KOPT-K1 (cell line): ENCODE measurements around the gene LRRTM3.

ENCODE experiments used
- H3K27ac ChIP-seq: fragments of 200-600 bp; sonication (generic); 2 replicates; pipeline ENCODE4 v1.5.1; 2016; ENCODE audit warnings: antibody characterized with exemption, mild to moderate bottlenecking, low read depth, low read length; ENCODE audit not compliant: poor library complexity, severe bottlenecking
- H3K36me3 ChIP-seq: fragments of 200-600 bp; sonication (generic); 2 replicates; pipeline ENCODE4 v1.5.1; 2017; ENCODE audit warnings: antibody characterized with exemption, mild to moderate bottlenecking, low read length, moderate library complexity; ENCODE audit not compliant: insufficient read depth
- H3K9me3 ChIP-seq: fragments of 200-600 bp; sonication (generic); 2 replicates; pipeline ENCODE4 v1.5.1; 2017; ENCODE audit warnings: antibody characterized with exemption, low read length, mild to moderate bottlenecking; ENCODE audit not compliant: insufficient read depth, poor library complexity, severe bottlenecking

The LRRTM3 gene

DNA sequence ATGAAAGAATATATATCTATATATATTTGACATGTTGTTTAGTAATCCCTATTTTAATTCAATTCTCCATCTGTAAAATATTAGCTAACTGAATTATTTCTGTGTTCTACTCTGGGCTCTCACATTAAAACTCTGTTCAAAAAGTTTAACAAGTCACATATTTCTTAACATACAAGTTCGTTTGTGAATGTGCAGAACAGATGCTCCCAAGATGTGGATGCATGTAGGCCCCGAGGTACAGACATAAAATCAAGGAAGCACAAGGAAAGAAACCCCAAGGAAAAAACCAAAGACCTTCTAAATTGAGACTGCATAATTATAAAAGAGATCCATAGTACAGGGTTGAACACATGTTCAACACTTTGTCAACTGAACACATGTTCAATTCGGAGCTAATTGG is 175.1 kb downstream of the LRRTM3 start:
- Histone ChIP-seq H3K27ac (no peak overlapping the region), H3K9me3 (no peaks in the 10 kb centered on the region), H3K36me3 (no peaks in the 10 kb centered on the region)

DNA sequence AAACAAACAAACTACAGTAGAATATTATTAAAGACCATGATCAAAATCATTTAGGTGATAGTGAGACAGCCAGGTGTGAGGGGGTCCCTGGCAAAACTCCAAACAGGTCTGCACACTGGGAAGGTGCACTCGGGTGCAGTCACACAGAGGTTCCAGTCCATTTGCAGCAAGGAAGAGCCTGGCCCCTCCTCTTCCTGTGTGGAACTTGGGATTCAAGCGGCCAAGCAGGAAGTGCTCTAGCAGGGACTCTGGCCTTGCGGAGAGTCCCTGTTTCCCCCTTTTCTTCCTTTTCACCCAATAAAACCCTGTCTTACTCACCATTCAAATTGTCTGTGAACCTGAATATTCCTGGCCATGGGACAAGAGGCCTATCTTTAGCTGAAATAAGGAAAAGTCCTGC is 181.8 kb downstream of the LRRTM3 start:
- Histone ChIP-seq H3K9me3 (no peaks in the 10 kb centered on the region), H3K27ac (no peak overlapping the region), H3K36me3 (no peaks in the 10 kb centered on the region)

DNA sequence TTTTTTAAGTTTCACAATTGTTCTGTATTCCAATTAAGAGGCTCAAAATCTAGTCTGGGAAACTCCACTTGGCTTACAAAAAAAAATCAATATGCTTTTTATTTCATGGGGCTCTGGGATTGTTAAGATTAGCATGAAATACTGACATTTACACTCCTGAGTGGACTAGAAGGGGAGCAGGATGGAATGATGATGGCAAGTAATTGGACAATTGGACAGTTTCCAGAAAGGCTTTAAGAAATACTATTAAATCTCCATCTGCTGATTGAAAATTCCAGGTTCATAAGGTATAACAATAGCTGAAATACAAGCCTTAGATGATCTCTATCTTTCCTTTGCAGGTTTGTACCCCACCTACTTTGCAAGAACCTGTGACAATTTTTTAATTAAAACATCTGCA is 184.4 kb downstream of the LRRTM3 start:
- Histone ChIP-seq H3K9me3 (no peaks in the 10 kb centered on the region), H3K36me3 (no peaks in the 10 kb centered on the region)

DNA sequence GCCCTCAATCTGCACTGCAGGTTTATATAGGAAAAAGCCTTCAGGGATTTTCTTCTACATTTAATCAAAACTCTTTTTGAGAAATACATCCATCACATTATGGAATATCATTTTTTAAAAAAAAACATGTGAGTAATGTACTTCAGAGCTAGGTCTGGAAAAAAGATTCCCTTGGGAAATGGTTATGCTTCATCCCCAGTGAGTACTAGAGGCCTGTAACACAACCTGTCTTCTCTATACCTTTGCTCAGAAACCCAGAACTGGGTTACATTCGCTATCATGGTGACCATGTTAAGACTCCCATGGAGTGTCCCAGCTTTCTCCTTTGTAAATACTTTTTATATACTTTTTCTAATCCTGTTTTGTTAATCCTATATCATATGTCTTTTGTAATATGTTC is 186.9 kb downstream of the LRRTM3 start:
- no peak overlapping the region for H3K27ac ChIP-seq
- no peaks in the 10 kb centered on the region for H3K9me3 ChIP-seq
- no peaks in the 10 kb centered on the region for H3K36me3 ChIP-seq

More for the DNA sequence above, 184.4 kb downstream of the LRRTM3 start:
- no peak overlapping the region for H3K27ac ChIP-seq

DNA sequence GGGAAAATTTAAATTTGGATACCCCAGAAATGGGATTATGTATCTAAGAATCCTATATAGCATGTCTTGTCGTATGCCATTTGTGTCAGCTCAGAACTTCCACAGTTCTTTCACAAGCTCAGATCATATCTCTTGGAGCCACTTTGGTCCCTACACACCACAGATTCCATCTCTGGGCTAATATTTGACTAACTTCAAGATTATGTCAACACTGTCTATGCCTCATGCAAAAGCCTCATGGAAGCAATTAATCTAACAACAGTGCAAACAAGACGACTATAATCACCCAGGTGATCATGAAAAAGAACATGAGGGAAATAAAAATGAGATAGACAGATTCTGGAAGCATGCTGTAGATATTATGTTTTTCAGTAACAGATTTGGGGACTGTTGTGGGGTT is 189.1 kb downstream of the LRRTM3 start:
- Histone ChIP-seq H3K9me3 (no peaks in the 10 kb centered on the region), H3K36me3 (no peaks in the 10 kb centered on the region)

DNA sequence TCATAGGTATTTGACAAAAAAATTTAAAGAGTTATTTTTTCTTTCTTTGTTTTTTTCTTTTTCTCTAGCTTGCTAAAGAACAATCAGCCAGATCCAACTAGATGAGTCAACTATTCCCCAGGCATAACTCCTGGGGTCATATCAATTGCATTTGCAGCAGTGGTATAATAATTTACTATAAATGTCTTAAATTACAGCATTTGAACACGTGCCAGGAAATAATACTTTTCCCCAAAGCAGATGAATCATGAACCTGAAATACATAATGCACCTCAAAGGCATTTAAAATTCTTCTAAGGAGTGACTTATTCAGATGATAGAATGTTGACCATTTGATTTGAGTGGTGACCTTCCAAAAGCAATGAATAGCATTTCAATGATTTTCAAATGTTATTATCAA is 190.1 kb downstream of the LRRTM3 start:
- no peaks in the 10 kb centered on the region for H3K36me3 ChIP-seq
- no peak overlapping the region for H3K27ac ChIP-seq
- no peaks in the 10 kb centered on the region for H3K9me3 ChIP-seq

More for the DNA sequence above, 189.1 kb downstream of the LRRTM3 start:
- H3K27ac ChIP-seq, result no peak overlapping the region

DNA sequence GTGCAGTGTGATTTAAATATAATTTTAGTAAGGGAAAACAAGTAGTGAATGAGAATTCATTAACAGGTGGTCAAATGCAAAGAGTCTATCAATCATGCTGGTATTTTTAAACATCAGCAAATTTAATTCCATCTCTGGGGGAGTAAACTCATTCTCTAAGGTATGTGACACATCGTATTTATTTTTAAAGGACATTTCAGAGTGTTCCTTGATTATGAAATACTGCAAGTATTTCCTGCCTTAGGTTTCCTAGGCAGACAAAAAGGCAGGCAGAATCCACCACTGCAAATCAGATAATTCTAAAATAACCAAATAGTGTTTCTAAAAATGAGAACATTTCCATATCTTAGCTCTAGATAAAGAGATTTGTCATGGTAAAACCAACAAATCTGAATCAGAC is 193.8 kb downstream of the LRRTM3 start:
- Histone ChIP-seq H3K36me3 (no peaks in the 10 kb centered on the region), H3K27ac (no peak overlapping the region), H3K9me3 (no peaks in the 10 kb centered on the region)

DNA sequence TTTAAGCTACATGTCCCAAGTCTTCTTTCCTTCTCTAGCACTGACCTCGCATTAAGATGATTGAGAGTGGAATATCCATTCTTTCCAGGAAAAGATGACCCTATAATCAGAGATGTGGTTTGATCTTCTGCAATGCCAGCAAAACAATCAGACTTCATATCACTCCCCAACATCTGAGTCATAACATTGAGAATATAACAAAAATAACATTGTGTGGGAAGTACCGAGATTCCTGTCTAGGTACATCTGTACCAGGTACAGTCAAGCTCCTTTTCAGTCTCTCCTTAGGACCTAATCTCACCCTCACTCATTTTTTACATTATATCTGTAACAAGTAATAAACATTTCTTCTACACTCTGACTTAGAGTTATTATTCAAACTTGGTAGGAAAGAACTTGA is 201.6 kb downstream of the LRRTM3 start:
- no peaks in the 10 kb centered on the region for H3K9me3 ChIP-seq
- no peak overlapping the region for H3K27ac ChIP-seq
- no peaks in the 10 kb centered on the region for H3K36me3 ChIP-seq

DNA sequence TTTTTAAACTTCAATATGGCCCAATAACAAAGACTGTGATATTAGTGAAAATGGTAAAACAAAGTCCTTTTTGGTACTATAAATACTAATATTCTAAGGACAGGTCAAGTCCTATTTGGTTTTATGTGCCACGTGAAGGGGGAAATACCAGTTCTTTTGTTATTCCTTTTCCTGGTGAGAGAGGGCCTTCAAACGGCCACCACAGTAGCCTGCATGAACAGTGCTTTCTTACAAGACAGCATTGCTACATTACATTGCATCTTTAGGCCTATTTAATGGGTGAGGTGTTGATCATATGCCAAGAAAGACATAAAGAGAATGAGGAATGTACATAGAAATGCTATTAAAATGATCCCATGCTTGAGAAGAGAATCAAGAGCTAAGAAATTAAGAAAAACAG is 214.8 kb downstream of the LRRTM3 start:
- Histone ChIP-seq H3K36me3 (no peaks in the 10 kb centered on the region), H3K27ac (no peak overlapping the region), H3K9me3 (no peaks in the 10 kb centered on the region)

DNA sequence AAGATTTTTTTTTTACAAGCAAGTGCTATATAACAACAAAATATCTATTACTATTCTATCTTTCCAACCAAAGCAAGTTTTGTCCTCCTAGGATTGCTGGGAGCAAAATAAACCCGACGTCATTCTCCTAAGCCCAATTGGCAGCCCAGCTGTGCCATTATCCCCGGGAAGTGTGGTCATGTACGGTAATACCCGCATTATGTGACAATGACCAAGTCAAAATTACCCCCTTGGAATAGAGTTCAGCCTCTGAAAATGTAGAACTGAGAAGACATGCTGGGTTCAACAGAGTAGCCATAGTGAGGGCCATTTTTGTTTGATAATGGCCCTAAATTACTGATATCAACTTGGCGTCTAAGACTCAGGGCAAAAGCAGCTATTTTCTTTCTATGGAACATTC is 215.5 kb downstream of the LRRTM3 start:
- Histone ChIP-seq H3K9me3 (no peaks in the 10 kb centered on the region), H3K27ac (no peak overlapping the region), H3K36me3 (no peaks in the 10 kb centered on the region)

DNA sequence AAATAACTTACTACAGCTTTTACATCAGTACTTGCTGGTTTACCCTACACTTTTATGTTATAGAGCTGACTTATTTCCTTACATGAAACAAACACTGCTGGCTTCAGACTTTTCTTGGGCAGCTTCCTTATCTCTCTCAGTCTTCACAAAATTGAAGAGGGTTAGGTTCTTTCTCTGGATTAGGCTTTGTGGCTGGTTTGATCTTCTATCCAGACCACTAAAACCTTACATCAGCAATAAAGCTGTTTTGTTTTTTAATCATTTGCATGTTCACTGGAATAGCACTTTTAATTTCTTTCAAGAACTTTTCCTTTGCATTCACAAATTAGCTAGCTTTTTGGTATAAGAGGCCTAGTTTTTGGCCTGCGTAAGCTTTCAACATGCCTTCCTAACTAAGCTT is 218.7 kb downstream of the LRRTM3 start:
- Histone ChIP-seq H3K36me3 (no peaks in the 10 kb centered on the region), H3K27ac (no peak overlapping the region), H3K9me3 (no peaks in the 10 kb centered on the region)
